HG03520 (cell line): ENCODE data around the gene SBSN.

Source experiments
- ATAC-seq: cut with Tn5 transposase; IDR thresholded peaks from one replicate; pipeline ENCODE4 v1.9.1; 2021; ENCODE audit warnings: mild to moderate bottlenecking, moderate library complexity; ENCODE audit not compliant: unreplicated experiment

Gene SBSN

DNA sequence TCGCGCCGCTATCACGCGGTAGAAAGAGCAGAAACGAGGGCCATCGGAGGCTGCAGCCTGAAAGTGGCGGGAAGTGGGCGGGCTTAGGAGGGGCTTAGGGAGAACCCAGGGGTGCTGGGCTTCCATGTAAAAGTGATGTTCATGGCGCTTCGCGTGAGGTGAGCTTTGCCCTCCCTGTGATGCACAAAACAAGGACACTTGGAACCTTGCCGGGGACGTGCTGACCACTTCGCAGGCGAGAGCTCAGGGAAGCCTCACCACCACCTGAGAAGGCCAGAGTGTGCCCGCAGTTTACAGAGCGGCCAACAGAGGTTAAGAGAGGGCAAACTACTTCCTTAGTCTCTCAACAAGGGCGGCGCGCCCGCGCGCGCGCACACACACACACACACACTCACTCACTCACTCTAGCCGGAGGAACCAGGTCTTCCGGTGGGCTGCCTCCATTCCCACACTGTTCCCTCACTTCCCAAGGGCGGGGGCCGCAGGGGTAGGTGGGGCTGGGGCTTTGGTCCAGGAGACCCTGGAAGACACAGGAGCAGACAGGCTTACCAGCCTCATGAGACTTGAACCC is 5.8 kb upstream of the SBSN start:
- no peak for ATAC-seq

DNA sequence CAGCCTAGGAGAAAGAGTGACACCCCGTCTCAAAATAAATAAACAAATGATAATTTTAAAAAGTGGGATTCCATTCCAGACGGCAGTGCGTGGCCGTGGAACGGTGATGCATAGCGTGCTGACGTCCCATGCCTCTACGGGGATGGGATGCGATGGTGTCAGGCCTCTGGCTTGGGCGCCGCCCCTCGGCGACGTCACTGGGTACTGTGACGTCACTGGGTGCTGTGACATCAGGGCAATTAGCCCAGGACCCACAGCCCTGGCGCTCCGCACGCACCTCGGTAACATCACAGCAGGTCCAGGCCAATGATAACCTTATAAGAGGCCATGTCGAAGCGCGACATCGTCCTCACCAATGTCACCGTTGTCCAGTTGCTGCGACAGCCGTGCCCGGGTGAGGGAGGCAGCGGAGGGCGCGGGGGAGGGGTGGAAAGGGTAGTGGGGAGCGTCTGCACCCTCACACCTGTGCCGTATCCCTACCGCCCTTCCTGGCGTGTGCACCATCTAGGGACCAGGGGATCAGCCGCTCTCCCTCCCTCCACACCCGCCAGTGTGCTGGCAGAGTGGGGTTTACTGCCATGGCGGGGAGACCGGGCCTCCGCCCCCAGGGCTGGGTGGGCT is 5.2 kb upstream of the SBSN start, which contains the start of gene GAPDHS:
GAPDHS (plus strand) TSS at position 256 of the 621 bp plus-strand sequence; CDS start at position 328, 72 bp downstream.
- no peak for ATAC-seq

DNA sequence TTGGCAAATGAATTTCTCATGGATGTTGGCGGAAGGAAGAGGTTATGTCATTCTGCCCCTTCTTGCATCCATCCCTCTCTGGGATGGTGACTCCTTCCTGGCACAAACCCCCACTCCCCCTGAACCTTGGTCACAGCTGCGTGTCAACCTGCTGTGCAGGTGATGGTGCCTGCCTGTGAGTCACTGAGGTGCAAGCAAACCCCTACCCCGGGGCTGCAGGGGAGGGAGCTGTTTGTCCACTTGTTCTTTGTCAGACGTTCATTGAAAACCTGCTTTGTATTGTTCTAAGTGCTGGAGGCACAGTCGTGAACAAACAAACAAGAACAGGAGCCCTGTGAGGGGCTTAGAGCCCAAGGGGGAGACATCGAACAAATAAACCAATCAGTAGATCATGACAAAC is 3.2 kb upstream of the SBSN start:
- no peak for ATAC-seq

DNA sequence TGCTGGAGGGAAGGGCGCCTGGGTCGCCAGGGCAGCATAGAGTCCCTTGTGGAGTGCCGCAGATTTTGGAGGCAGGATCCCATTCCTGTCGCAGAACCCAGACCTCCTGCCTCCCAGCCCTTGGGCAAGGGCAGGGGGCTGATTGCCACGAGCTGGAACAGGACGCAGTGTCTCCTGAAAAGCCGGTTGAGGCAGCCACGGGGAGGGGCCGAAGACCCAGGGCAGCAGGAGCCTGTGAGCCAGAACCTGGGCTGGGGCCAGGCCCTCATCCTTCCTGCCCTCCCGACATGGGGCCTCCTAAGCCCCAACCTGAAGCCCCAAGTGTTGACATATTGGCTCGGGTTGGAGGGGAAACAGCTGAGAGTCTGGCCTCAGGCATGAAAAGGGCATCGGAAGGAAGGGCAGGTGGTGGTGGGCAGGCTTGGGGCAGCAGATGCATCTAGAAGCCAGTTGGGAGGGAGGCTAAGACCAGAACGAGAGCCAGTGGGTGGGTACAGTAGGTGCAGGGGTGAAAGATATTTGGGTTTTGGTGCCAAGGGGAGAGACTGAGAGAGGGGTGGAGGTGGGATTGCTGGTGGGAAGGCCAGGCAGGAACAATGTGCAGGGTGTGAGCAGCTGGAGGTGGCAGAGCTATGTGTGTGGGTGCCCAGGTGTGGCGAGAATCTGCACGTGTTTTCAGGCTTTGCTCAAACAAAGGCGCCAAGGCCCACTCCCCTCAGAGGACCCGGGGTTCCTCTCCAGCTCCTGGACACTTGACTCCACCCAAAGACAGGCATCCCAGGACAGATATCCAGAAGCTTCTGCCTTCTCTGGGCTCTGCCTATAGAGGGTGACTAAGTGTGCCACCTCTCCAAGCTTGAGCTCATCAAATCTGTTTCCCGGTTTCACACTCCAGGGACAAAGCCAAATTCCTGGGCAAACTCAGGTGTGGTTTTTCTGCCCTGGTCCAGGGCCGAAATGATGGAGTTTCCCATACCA is 1.4 kb upstream of the SBSN start:
- no peak for ATAC-seq

DNA sequence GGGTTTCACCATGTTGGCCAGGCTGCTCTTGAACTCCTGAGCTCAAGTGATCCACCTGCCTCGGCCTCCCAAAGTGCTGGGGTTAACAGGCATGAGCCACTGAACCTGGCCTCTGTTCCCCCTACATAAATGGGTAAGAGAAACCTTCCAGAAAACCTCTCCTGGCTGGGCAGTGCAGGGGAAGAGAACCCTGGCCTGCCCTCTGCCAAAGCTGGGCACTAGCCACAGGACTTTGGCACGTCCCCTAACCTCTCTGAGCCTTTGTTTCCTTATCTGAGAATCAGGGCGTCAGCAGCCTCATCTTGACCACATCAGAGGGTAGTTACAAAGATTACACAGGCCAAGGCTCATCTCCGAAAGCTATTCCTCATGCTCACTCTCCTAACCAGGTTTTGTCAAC is 2.2 kb downstream of the SBSN start:
- ATAC-seq = no peak

DNA sequence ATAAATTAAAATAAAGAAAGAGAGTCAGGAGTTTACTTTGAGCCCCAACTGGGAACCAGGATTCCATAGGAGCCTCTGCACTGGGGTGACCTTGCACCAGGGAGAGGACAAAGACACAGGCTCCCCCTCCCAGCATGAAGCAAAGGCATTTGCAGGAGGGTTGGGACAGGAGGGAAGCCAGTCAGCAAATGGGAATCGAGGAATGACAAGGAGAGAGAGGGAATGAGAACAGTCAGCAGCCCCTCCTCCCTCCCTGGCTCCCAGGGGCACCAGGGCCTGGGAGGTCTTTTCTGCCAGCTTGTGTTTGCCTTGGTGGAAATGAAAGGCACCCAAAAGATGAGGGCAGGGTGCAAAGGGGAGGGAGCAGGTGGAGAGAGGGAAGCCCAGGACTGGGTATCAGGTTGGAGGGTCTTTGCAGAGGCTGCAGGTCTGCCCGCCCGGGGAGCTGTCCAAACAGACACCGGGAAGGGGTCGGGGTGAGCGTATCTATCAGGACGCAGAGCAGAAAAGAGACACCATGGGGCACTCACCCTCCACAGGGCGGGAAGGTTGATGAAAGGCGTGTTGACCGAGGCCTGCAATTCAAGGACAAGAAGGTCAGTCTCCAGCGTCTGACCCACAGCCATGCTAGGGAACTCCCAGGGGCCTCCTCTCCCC is 3.8 kb downstream of the SBSN start:
- ATAC-seq = no peak

DNA sequence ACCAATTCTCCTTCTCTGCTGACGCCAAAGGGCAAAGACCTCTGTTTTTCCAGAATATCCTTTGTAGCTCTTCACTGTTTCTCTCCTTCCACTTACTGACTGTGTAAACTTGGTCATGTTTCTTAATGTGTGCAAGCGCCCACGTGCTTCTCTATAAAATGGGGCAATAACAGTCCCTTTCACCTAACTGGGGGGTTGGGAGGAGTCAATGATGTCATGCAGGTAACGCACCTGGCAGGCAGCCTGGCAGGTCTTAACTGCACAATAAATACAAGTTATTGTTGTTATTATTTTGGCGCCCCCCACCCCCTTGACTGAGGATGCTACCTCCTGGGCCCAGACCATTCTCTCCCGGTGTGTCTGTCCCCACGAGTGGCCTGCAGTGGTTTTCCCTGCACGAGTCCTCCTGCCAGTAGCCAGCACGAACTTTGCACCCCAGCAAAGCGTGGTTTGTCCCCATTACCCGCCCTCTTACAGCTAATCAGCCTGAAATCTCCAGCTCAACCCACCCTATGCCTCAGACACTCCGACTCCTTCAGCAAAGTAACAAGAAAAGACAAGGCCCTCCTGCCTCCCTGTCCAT is 5.3 kb downstream of the SBSN start:
- ATAC-seq = no peak

DNA sequence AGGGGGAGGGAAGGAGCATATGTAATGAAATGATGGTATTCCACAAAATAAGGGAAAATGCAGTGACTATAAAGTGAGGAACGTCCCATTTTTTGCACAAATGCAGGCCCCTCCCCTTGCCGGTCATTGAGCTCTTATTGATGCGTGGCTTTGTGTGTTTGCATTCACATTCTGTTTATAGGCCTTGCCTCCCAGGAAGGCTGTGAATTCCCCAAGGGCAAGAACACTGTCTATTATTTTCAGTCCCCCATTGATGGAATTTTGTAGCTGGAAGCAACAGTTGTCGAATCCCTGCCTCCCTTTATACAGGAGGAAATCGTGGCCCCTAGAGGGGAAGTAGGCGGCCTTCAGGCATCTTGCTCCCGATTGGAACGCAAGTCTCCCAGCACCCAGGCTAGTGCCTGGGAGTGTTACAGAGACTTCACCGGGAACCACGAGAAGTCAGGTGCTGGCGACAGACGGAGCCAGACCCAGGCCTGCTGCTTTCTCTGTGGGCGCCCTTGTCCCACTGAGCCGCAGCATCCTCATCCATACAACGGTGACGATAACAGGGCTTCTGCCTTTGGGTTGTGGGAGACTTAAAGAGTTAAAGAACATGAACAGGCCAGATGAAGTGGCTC is 6.9 kb downstream of the SBSN start:
- no peak for ATAC-seq

DNA sequence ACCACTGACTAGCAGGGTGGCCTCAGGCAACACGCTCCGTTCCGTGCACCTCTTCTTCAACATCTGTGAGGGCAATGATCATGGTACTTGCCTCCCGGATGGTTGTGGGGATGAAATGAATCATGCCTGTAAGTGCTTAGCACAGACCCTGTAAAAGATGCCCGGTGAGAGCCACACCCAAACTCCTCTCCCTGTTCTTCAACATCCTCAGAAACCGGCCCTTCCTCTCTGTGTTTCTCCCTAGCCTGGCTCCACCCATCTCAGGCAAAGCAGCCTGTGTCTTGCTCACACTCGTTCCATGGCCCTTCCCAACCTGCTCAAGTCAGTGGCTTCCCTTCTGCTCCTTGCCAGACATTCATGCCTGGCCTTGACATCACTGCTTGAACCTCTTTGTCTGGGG is 8.8 kb downstream of the SBSN start:
- no peak for ATAC-seq

DNA sequence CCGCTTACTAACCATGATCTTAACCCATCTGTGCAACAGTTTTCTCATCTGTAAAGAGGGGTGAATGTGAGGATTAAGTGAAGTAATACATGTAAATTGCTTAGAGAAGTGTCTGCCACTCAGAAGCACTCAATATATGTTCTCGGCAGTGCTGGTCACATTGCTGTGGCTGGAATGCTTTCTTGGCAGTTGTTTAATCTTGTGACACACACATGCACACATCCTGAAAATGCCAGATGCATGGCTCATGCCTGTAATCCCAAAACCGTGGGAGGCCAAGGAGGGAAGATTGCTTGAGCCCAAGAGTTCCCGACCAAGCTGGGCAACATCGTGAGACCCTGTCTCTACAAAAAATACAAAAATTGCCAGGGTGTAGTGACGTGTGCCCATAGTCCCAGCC is 9.8 kb downstream of the SBSN start:
- no peak for ATAC-seq

DNA sequence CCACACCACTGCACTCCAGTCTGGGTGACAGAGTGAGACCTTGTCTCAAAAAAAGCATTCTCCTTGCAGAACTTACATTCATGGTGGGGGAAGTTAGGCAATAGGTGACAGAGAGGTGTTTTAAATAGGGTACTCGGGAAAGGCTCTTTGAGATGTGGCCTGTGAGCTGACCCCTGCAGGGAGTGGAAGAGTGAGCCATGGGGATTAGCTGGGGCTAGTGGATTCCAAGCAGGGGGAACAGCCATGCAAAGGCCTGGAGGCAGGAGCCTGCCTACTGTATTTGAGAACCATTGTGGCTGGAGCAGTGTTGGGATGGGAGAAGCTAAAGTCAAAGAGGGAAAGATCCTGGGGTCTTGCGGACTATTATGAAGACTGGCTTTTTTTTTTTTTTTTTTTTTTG is 10.8 kb downstream of the SBSN start:
- ATAC-seq = no peak

DNA sequence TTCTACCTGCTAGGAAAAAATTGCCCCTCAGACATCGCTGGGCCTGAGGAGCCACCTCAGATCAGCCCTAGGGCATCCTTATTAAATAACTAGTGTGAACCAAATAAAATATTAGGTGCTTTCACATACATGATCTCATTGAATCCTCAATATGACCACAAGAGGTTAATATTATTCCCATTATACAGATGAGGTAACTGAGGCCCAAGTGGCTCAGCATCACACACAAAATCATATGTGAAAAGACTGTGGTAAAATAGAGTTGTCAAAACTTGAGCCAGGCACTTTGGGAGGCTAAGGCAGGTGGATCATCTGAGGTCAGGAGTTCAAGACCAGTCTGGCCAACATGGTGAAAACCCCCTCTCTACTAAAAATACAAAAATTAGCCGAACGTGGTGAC is 11.8 kb downstream of the SBSN start:
- ATAC-seq = no peak

DNA sequence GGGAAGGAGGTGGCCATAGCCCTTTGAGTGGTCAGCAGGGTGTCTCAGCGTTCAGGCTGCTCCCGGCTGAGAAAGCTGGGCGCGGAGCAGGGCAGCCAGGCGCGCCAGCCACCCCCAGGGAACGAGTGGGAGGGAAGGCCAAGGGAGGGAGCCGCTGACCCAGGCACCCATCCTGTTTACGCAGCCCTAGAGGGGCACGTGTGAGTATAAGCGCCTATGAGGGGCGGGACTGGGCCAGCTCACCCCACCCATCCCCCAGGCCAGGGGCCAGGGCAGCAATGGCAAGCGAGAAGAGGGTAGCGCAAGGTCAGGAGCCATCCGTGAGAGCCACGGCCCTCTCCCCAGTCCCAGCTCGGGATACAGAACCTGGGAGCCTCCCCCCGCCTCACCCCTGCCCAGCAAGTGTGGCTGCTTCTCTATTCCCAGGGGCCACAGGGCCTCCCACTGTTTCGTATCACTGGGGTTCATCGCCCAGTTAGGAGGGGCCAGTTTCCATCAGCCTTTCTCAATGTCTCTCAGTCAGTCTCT is 13.8 kb downstream of the SBSN start:
- ATAC-seq = no peak

DNA sequence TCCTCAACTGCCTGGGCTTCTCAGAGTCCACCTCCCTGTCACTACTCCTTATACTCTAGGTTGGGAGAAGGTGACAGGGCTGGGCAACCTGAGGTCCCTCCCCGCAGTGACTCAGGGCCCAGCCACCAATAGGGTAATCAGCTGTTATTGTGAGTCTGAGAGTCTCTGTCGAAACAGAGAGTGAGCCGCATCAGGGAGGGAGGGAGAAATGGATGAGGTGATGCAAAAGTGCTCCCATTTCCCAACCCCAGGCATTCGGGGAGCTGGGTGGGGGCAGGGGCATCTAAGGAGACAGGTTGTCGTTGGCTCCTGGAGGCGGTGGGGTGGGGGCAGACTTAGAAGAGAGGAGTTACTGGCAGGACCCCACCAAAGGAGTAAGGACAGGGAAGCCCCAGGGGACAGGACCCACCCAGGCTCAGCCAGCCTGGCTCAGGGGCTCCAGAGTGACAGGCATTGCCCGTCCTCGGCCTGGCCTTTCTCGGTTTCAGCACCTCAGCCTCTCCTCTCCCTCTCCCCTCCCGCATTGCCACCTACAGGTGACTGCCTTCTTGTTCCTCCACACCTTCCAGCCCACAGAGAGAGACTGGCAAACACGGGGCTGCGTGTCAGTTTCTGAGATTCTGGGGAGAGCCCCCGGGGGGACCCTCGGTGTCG is 14.4 kb downstream of the SBSN start, which contains the start of gene DMKN:
DMKN (minus strand) TSS at position 22 of the 654 bp plus-strand sequence. CDS start 174 bp downstream, outside the sequence.
- ATAC-seq = no peak

DNA sequence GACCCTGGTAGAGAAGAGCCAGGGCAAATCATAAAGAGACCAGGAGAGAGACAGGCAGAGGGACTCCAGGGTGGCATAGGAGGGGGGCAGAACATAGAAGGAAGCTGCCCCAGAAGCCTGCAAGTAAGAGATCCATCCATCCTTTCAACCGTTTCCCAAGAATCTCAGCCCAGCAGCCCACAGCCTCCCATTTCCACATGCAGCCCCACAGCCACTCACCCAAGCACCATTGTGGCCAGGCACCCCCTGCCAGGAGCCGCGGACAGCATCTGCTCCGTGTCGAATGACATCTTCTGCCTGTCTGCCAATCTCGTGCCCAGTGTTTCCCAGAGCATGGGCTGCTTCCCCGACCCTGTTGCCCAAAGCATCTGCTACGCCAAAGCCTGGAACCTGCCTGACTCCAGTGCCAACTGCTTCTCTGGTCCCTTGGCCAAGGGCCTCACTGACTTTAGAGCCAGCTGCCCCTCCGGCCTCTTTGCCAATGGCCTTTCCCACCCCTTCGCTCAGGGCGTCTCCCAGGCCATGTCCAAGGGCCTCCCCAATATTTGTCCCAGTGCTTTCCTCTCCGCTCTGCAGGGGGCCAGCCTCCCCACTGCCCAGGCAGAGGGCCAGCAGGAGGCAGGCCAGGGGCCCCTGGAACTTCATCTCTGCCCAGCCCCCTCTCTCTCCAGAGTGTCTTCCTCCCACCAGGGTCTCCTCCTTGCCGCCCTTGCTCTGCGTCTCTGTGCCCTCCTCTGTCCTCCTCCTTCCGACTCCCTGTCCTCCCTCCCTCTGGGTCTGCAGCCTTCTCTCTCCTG is 15.1 kb downstream of the SBSN start:
- no peak for ATAC-seq

DNA sequence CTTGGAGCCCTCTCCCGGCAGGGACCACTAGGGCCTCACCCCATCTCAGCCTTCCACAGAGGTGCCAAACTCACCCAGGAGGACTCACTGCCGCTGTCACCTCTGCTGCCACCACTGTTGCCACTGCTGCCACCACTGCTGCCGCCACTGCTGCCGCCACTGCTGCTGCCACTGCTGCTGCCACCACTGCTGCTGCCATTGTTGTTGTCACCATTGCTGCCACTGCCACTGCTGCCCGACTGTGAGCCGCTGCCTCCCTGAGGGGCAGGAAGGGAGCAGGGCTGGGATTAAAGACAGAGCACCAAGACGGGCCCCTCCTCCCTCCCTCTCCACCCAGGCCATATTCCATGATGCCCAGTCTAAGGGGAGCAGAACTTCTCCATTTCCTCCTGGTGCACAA is 16.8 kb downstream of the SBSN start:
- ATAC-seq = no peak

DNA sequence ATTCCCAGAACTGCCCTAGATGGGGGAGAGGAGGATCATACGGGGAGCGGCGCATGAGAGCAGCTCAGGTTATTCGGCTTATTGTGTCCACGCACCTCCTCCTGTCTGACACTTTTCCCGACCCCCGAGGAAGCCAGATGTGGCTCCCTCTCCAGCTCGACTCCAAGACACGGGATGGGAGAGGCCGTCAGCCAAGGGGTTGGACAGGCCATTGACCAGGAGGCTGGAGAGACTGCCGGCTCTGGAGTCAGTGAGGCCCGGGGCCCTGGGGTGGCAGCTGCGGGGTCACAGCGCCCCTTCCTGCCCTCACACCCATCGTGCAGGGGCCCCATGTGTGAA is 17.5 kb downstream of the SBSN start:
- ATAC-seq = no peak

DNA sequence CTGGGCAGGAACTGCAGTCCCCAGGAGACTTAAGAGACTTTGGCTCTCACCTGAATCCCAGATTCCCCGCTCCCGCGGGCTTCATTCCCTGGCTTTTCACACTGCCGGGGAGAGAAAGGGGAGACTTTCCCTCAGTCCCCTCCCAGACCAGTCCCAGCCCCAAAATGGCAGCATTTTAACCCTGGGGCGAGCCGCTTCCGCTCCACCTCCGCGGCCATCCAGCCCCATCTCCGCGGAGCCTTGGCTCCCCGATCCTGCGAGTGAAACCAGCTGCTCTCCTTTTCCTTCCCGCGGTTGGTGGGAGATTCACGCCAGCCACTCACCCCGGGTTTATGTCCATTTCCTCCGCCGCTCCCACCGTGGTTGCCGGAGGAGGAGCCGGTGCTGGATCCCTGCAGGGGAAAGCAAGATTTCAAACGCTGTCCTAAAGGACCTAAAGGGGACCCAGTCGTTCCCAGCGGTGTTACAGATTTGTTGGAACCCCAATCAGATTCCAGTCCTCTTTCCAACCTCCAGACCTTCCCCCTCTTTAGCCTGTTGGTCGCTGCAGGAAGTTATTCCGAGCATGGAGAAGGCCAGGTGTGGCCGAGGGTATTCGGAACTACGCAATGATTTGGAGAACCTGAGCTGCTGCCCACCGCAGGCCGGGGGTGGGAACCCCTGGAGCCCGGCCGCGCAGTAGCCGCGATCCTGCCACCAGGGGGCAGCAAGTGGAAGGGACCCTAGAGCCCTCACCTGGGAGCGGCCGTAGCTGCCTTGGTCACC is 18.1 kb downstream of the SBSN start:
- no peak for ATAC-seq
